ENCODE data around the gene STX18.

- TF ChIP-seq GABPA (IDR thresholded peaks at IDR 0.05 in 1 of 2, conservative IDR thresholded peaks at IDR 0.05 in 1 of 2) (no peak), CTCF (IDR thresholded peaks at IDR 0.05; ENCODE audit: low read depth, low read length, missing input control) (no peak), YY1 (IDR thresholded peaks at IDR 0.05) (peak; percentile 45), RAD21 (IDR thresholded peaks at IDR 0.05) (no peak), RXRA (IDR thresholded peaks at IDR 0.05) (peak; percentile 71 to 74), REST (IDR thresholded peaks at IDR 0.05) (no peak), MAX (IDR thresholded peaks at IDR 0.05) (no peak), EGR1 (IDR thresholded peaks at IDR 0.05; ENCODE audit: low read depth in 2 of 2) (no peak), ATF3 (IDR thresholded peaks at IDR 0.05) (no peak), HNF4G (IDR thresholded peaks at IDR 0.05) (no peak), TAF1 (conservative IDR thresholded peaks at IDR 0.05) (no peak), JUND (IDR thresholded peaks at IDR 0.05) (no peak), SP1 (IDR thresholded peaks at IDR 0.05) (peak; percentile 79)
Observed at GRCh38 chr4:4499438-4500123, 42.3 kb downstream of the STX18 start.

All from liver (tissue), 3 donors.